Vagina (tissue), 2 donors: ENCODE measurements around the gene KRT74. TPM values are rescaled to one million over a fixed set of nuclear protein-coding genes. Genes with fewer than 3 reads are reported as not detected.

Experiments used
- DNase-seq, 2 donors: peaks; one replicate each; pipeline ENCODE4 v3.0.0-alpha.2; 2017; ENCODE audit errors: extremely low spot score in 2 of 2
- H3K27ac ChIP-seq: fragments of 200-600 bp; sonication (generic); one replicate; pipeline ENCODE4 v1.5.1; 2019
- H3K27me3 ChIP-seq: fragments of 200-600 bp; sonication (generic); one replicate; pipeline ENCODE4 v1.5.1; 2019
- H3K36me3 ChIP-seq, 2 donors: fragments of 200-600 bp; sonication (generic); one replicate each; pipeline ENCODE4 v1.5.1; 2017 to 2019
- H3K4me1 ChIP-seq: fragments of 200-600 bp; sonication (generic); one replicate; pipeline ENCODE4 v1.5.1; 2019
- H3K4me3 ChIP-seq, 2 donors: fragments of 200-600 bp; sonication (generic); 1 replicate in 1 of 2; 2 replicates in 1 of 2; pipeline ENCODE4 v1.5.1; 2016 to 2019
- H3K9me3 ChIP-seq: fragments of 200-600 bp; sonication (generic); one replicate; pipeline ENCODE4 v1.5.1; 2019
- CTCF ChIP-seq, 3 experiments: fragments of 450-650 bp in 2 of 3; fragments of 200-600 bp in 1 of 3; sonication (generic) in 1 of 3; IDR thresholded peaks; one replicate each; pipeline ENCODE4 v1.5.1; 2017 to 2019; ENCODE audit warnings: antibody characterized with exemption in 3 of 3, mild to moderate bottlenecking in 2 of 3, moderate library complexity in 2 of 3
- POLR2A ChIP-seq, 2 donors: fragments of 450-650 bp; IDR thresholded peaks; one replicate each; pipeline ENCODE4 v1.6.1; 2017; ENCODE audit warnings: antibody characterized with exemption in 2 of 2, mild to moderate bottlenecking in 2 of 2, moderate library complexity in 2 of 2
- POLR2AphosphoS5 ChIP-seq, 2 donors: sonication (generic); formaldehyde crosslinking; IDR thresholded peaks; one replicate each; pipeline ENCODE4 v1.9.0; 2017; ENCODE audit warnings: antibody characterized with exemption in 2 of 2, mild to moderate bottlenecking in 2 of 2, low read depth in 1 of 2; ENCODE audit not compliant: insufficient read depth in 1 of 2
- intact Hi-C: fragments of 100-400 bp; cut with DNase I; formaldehyde crosslinking; loops from one replicate; pipeline ENCODE4 v1.15.1; 2023
- total RNA-seq: library from RNA; depleted of rRNA; stranded (reverse); fragments of >200 nt; gene quantifications from one replicate; pipeline ENCODE4 v1.2.3, GENCODE V29; 2016

KRT74 gene
- total RNA-seq, 1 donor from 2014 or later = not detected

GRCh38 chr12:52523824-52524223, 49.8 kb downstream of the KRT74 start:
- Histone ChIP-seq H3K9me3 (no peaks in the 10 kb centered on the region), H3K4me3 (no peak overlapping the region), H3K27me3 (no peaks in the 10 kb centered on the region), H3K36me3 (no peaks in the 10 kb centered on the region), H3K4me1 (peaks cover 24% of the 10 kb centered on the region), H3K27ac (no peak overlapping the region)
- intact Hi-C loops = no loop called here
- DNase-seq = peak; percentile 86 to 91
- no peak for TF ChIP-seq CTCF (IDR thresholded peaks at IDR 0.05)
- TF ChIP-seq POLR2A (IDR thresholded peaks at IDR 0.05) = no peak
- no peak for TF ChIP-seq POLR2AphosphoS5 (IDR thresholded peaks at IDR 0.05; ENCODE audit: insufficient read depth in 1 of 2, low read depth in 1 of 2)

GRCh38 chr12:52522346-52523011, 51.2 kb downstream of the KRT74 start:
- Histone ChIP-seq H3K27me3 (no peaks in the 10 kb centered on the region), H3K27ac (no peak overlapping the region), H3K4me3 (no peak overlapping the region), H3K9me3 (no peaks in the 10 kb centered on the region), H3K36me3 (no peaks in the 10 kb centered on the region), H3K4me1 (peaks cover 24% of the 10 kb centered on the region)
- no peak for TF ChIP-seq CTCF (IDR thresholded peaks at IDR 0.05)
- peak; percentile 19 to 30 for TF ChIP-seq POLR2AphosphoS5 (IDR thresholded peaks at IDR 0.05; ENCODE audit: insufficient read depth in 1 of 2, low read depth in 1 of 2)
- TF ChIP-seq POLR2A (IDR thresholded peaks at IDR 0.05) = no peak
- intact Hi-C loops = no loop called here
- DNase-seq = peak; percentile 91 to 93

- no peak for TF ChIP-seq POLR2AphosphoS5 (IDR thresholded peaks at IDR 0.05; ENCODE audit: insufficient read depth in 1 of 2, low read depth in 1 of 2)
- Histone ChIP-seq H3K27ac (peak overlapping the region; percentile 66), H3K4me1 (peaks cover 24% of the 10 kb centered on the region), H3K36me3 (no peaks in the 10 kb centered on the region), H3K27me3 (no peaks in the 10 kb centered on the region), H3K9me3 (no peaks in the 10 kb centered on the region), H3K4me3 (no peak overlapping the region)
- intact Hi-C loops = no loop called here
- peak; percentile 81 to 95 for DNase-seq
Measured at GRCh38 chr12:52521568-52522266, 51.9 kb downstream of the KRT74 start.

DNA sequence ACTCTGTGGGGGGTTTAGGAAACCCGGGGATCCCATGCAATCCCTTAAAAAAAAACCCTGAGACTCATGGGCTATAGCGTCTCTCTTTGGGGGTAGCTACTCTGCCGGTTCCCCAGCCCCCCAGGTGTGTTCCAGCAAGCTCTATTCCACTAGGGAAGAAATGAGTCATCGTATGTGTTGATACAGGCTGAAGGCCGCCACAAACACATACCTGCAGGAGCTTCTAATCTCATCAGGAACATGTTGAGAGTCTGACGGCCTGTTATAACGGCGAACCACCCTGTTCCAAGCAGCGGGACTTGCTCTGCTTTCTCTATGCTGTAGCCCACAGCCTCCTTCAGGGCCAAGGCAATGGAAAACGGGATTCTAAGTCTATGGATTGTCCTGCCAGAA, 52.5 kb downstream of the KRT74 start:
- TF ChIP-seq CTCF (IDR thresholded peaks at IDR 0.05) = no peak
- peak in 1 of 2 donors; percentile 32 for TF ChIP-seq POLR2AphosphoS5 (IDR thresholded peaks at IDR 0.05; ENCODE audit: insufficient read depth in 1 of 2, low read depth in 1 of 2)
- Histone ChIP-seq H3K36me3 (no peaks in the 10 kb centered on the region), H3K9me3 (no peaks in the 10 kb centered on the region), H3K4me3 (peak overlapping the region in 1 of 2 donors; percentile 10), H3K27ac (peak overlapping the region; percentile 66), H3K4me1 (peaks cover 21% of the 10 kb centered on the region), H3K27me3 (no peaks in the 10 kb centered on the region)
- peak in 1 of 2 donors; percentile 93 for DNase-seq
- intact Hi-C loops = no loop called here

DNA sequence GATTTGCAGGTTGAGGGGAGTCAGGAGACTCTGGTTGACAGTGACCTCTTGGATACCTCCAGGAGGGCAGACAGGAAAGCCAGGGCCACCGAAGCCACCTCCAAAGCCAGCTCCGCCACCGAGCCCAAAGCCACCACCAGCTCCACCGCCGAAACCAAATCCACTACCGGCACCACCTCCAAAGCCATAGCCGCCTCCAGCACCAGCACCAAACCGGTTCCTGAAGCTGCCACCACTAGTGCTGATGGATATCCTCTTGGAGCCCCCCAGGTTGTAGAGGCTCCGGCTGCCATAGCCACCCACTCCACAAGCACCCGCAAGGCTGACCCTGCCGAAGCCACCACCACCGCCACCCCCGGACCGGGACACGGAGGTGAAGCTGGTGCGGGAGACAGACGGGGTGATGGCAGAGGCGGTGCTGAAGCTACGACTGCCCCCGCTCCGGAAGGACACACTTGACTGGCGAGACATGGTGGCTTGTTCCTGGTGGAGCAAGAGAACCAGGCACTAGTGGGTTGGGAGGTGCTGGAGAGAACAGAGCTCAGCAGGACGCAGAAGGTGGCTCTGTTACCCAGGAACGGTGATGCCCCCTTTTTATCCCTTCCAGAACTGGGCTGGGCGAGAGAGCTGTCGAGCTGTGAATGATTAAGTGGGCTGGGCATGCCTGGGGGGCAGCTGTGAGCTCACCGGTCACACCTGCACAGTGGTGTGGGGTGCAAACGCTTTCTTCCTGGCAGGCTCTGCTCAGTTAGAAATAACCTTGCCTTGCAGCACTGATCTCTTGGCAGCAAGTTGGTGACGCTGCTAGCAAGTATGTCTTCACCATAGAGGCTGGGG, 53.6 kb downstream of the KRT74 start, which contains the start of gene KRT5:
KRT5 (minus strand) TSS at position 569 of the 837 bp plus-strand sequence; CDS start at position 471, 98 bp downstream.
- peaks cover 17% of the 10 kb centered on the region for H3K4me1 ChIP-seq
- H3K9me3 ChIP-seq = no peaks in the 10 kb centered on the region
- TF ChIP-seq POLR2A (IDR thresholded peaks at IDR 0.05) = peak in 1 of 2 donors; percentile 46
- TF ChIP-seq POLR2AphosphoS5 (IDR thresholded peaks at IDR 0.05; ENCODE audit: insufficient read depth in 1 of 2, low read depth in 1 of 2) = peak in 1 of 2 donors; percentile 73
- TF ChIP-seq CTCF (IDR thresholded peaks at IDR 0.05) = no peak
- no peaks in the 10 kb centered on the region for H3K36me3 ChIP-seq
- H3K27ac ChIP-seq = peak within 1 kb of the TSS; percentile 66
- intact Hi-C loops = no loop called here
- peak; percentile 94 to 96 for DNase-seq
- peak within 1 kb of the TSS in 1 of 2 donors; percentile 42 for H3K4me3 ChIP-seq
- no peaks in the 10 kb centered on the region for H3K27me3 ChIP-seq
